ENCODE results near the gene PLXNB2. TPM values are rescaled to one million over a fixed set of nuclear protein-coding genes. Genes with fewer than 3 reads are reported as not detected.

The PLXNB2 gene
- total and polyA plus RNA-seq, 2 experiments from 2014 or later, result 83.2 to 195 TPM

DNA sequence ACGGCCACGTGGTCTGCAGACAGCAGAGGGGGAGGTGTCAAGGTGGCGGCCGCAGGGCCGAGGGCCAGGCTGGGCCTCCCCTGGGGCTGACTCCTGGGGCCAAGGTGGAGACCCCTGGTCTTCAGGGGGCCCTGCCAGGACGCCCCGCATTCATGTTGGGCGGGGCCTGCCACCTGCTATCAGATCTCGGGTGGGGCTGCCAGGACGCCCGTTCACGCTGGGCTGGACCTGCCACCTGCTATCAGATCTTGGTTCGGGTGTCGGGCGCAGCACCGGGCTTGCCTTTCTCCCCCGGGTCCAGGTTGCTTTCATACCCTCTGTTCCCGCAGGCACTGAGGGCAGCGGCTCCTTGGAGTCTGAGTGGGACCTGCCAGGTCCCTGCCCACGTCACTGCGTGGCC lies 21.2 kb downstream of the PLXNB2 start:
- H3K4me1 ChIP-seq (ENCODE audit: low read depth), result no peaks in the 10 kb centered on the region
- H3K9me3 ChIP-seq (ENCODE audit: low read depth), result no peaks in the 10 kb centered on the region
- DNase-seq (ENCODE audit: low read depth in 1 of 2, low spot score in 1 of 2), result no peak
- no peak overlapping the region for H3K27ac ChIP-seq
- no peak for TF ChIP-seq CTCF (IDR thresholded peaks at IDR 0.05; ENCODE audit: low read depth, low read length)
- no peak overlapping the region for H3K4me3 ChIP-seq
- peaks cover 50% of the 10 kb centered on the region for H3K36me3 ChIP-seq
- no peaks in the 10 kb centered on the region for H3K27me3 ChIP-seq

DNA sequence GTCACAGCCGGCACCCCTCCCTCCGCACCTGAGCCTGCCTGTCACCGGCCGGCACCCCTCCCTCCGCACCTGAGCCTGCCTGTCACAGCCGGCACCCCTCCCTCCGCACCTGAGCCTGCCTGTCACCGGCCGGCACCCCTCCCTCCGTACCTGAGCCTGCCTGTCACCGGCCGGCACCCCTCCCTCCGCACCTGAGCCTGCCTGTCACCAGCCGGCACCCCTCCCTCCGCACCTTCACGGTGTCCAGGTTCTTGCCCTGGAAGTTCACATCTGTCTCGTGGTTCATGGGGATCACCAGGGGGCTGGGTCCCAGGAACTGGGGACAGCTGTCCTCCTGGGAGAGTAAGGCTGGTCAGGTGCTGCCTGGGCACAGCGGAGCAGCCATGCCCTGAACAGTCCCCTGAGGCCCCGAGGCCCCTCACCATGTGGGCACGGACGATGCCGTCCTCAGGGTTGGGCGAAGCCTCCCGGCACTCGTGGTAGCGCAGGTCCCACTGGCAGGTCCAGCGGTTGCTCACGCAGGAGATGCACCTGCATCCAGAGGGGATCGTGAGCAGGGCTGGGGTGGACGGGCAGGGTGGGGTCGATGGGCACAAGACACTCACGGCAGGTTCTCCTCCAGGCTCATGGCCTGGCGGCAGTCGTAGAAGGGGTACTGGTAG lies 21.7 kb downstream of the PLXNB2 start:
- TF ChIP-seq CTCF (IDR thresholded peaks at IDR 0.05; ENCODE audit: low read depth, low read length), result no peak
- Histone ChIP-seq H3K4me3 (no peak overlapping the region), H3K9me3 (ENCODE audit: low read depth) (no peaks in the 10 kb centered on the region), H3K27me3 (no peaks in the 10 kb centered on the region), H3K36me3 (peaks cover 55% of the 10 kb centered on the region), H3K4me1 (ENCODE audit: low read depth) (no peaks in the 10 kb centered on the region), H3K27ac (no peak overlapping the region)
- no peak for DNase-seq (ENCODE audit: low read depth in 1 of 2, low spot score in 1 of 2)

- Histone ChIP-seq H3K4me1 (ENCODE audit: low read depth) (no peaks in the 10 kb centered on the region), H3K36me3 (peaks cover 60% of the 10 kb centered on the region), H3K27ac (no peak overlapping the region), H3K4me3 (no peak overlapping the region), H3K27me3 (no peaks in the 10 kb centered on the region), H3K9me3 (ENCODE audit: low read depth) (no peaks in the 10 kb centered on the region)
- no peak for DNase-seq (ENCODE audit: low read depth in 1 of 2, low spot score in 1 of 2)
- TF ChIP-seq CTCF (IDR thresholded peaks at IDR 0.05; ENCODE audit: low read depth, low read length), result no peak
These were observed 23.0 kb downstream of the PLXNB2 start for GRCh38 chr22:50284479-50284878.

- Histone ChIP-seq H3K9me3 (ENCODE audit: low read depth) (no peaks in the 10 kb centered on the region), H3K27ac (no peak overlapping the region), H3K27me3 (no peaks in the 10 kb centered on the region), H3K4me1 (ENCODE audit: low read depth) (no peaks in the 10 kb centered on the region), H3K4me3 (no peak overlapping the region), H3K36me3 (peaks cover 57% of the 10 kb centered on the region)
- TF ChIP-seq CTCF (IDR thresholded peaks at IDR 0.05; ENCODE audit: low read depth, low read length), result no peak
- DNase-seq (ENCODE audit: low read depth in 1 of 2, low spot score in 1 of 2), result no peak
These were observed 23.6 kb downstream of the PLXNB2 start for GRCh38 chr22:50283821-50284220.

DNA sequence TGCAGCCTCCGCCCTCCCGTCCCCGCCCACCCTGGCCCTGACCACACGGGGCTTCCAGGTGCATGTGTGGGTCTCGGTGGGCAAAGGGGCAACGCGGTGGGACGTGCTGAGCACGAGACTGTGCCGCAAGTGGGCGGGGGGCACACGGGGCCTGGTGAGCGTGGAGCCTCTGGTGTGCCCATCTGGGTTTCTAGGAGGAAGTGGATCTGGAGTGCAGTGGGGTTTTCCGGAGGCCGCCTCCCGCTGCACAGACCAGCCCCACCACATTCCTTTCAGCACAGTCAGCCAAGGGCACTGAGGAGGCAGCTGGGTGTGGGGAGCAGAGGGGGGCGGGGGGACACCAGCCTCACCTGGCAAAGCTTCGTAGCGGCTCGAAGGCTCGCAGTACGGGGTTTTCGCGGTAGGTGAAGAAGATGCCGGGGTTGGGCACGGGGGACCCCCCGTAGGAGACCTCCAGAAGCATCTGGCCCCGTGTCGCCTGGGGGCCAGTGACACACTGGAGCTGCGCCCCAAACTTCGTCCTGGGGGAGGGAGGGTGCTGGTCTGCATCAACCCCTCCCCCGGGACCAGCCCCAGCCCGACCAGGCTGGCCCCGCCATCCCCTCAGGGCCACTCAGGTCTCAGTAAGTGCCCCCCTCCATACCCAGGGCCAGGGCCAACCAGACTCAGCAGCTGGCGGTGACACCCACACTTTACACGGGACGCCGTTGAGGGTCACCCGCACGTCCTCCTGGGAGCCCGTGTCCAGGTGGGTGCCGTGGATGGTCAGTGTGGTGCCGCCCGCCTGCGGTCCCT lies 24.9 kb downstream of the PLXNB2 start:
- Histone ChIP-seq H3K9me3 (ENCODE audit: low read depth) (no peaks in the 10 kb centered on the region), H3K4me1 (ENCODE audit: low read depth) (no peaks in the 10 kb centered on the region), H3K4me3 (no peak overlapping the region), H3K36me3 (peaks cover 59% of the 10 kb centered on the region), H3K27me3 (no peaks in the 10 kb centered on the region), H3K27ac (no peak overlapping the region)
- TF ChIP-seq CTCF (IDR thresholded peaks at IDR 0.05; ENCODE audit: low read depth, low read length), result no peak
- peak in 1 of 2 donors; percentile 58 for DNase-seq (ENCODE audit: low read depth in 1 of 2, low spot score in 1 of 2)

Data from cardiac muscle cell (in vitro differentiated cells and primary cell).